Loucy (cell line): Measurements from ENCODE around the gene PNPLA7.

ENCODE experiments used
- H2AFZ ChIP-seq: fragments of 200-600 bp; sonication (generic); 2 replicates; pipeline ENCODE4 v1.6.0; 2016; ENCODE audit warnings: antibody characterized with exemption, mild to moderate bottlenecking, low read length, moderate library complexity
- H3F3A ChIP-seq: fragments of 200-600 bp; 2 replicates; pipeline ENCODE4 v1.6.0; 2016; ENCODE audit warnings: antibody characterized with exemption, low read depth, mild to moderate bottlenecking
- H3K27me3 ChIP-seq: fragments of 200-600 bp; sonication (generic); 2 replicates; pipeline ENCODE4 v1.6.1; 2014; ENCODE audit warnings: low read length, mild to moderate bottlenecking; ENCODE audit not compliant: insufficient read depth, poor library complexity, severe bottlenecking
- H3K36me3 ChIP-seq: fragments of 200-600 bp; sonication (generic); 2 replicates; pipeline ENCODE4 v1.6.1; 2016; ENCODE audit warnings: low read length; ENCODE audit not compliant: insufficient read depth
- H3K4me1 ChIP-seq: fragments of 200-600 bp; sonication (generic); 2 replicates; pipeline ENCODE4 v1.5.1; 2014; ENCODE audit warnings: low read length, mild to moderate bottlenecking; ENCODE audit not compliant: insufficient read depth, poor library complexity, severe bottlenecking
- H3K4me2 ChIP-seq: fragments of 200-600 bp; sonication (generic); 2 replicates; pipeline ENCODE4 v1.6.0; 2014; ENCODE audit warnings: antibody characterized with exemption, low read length, low read depth, mild to moderate bottlenecking; ENCODE audit not compliant: poor library complexity, severe bottlenecking
- H3K4me3 ChIP-seq: fragments of 200-600 bp; sonication (generic); 2 replicates; pipeline ENCODE4 v1.5.1; 2014; ENCODE audit warnings: low read length, mild to moderate bottlenecking, mixed read lengths; ENCODE audit not compliant: poor library complexity, severe bottlenecking
- H3K79me2 ChIP-seq: fragments of 200-600 bp; sonication (generic); 2 replicates; pipeline ENCODE4 v1.6.1; 2014; ENCODE audit warnings: low read length; ENCODE audit not compliant: insufficient read depth
- H3K9ac ChIP-seq: fragments of 200-600 bp; sonication (generic); 2 replicates; pipeline ENCODE4 v1.6.0; 2014; ENCODE audit warnings: mild to moderate bottlenecking, low read depth, low read length, moderate library complexity; ENCODE audit not compliant: poor library complexity, severe bottlenecking
- H3K9me2 ChIP-seq: fragments of 200-600 bp; sonication (generic); replicated peaks from 2 replicates; pipeline ENCODE4 v1.6.1; 2016; ENCODE audit warnings: low read depth, low read length, mixed read lengths
- H3K9me3 ChIP-seq: fragments of 200-600 bp; sonication (generic); 2 replicates; pipeline ENCODE4 v1.6.1; 2014; ENCODE audit warnings: mild to moderate bottlenecking, antibody characterized with exemption, low read length, low read depth; ENCODE audit not compliant: insufficient read depth
- H4K20me1 ChIP-seq: fragments of 200-600 bp; sonication (generic); 2 replicates; pipeline ENCODE4 v1.6.0; 2014; ENCODE audit warnings: antibody characterized with exemption, low read length, mild to moderate bottlenecking; ENCODE audit not compliant: insufficient read depth, poor library complexity, severe bottlenecking
- CTCF ChIP-seq: fragments of 200-600 bp; sonication (generic); conservative IDR thresholded peaks from 2 replicates; pipeline ENCODE4 v1.5.1; 2014; ENCODE audit warnings: mild to moderate bottlenecking, antibody characterized with exemption, low read length
- EZH2phosphoT487 ChIP-seq: fragments of 200-600 bp; IDR thresholded peaks from 2 replicates; pipeline ENCODE4 v1.6.1; 2018; ENCODE audit warnings: antibody characterized with exemption, mild to moderate bottlenecking, moderate library complexity, borderline replicate concordance

Gene PNPLA7

GRCh38 chr9:137543237-137543963 is 6.8 kb downstream of the PNPLA7 start:
- Histone ChIP-seq H3K36me3 (no peaks in the 10 kb centered on the region), H3K27me3 (no peaks in the 10 kb centered on the region), H2AFZ (no peak overlapping the region), H3K4me2 (no peak overlapping the region), H3F3A (no peaks in the 10 kb centered on the region), H3K9me3 (no peaks in the 10 kb centered on the region), H3K9me2 (no peaks in the 10 kb centered on the region), H3K4me3 (no peak overlapping the region), H3K9ac (no peak overlapping the region), H3K79me2 (no peaks in the 10 kb centered on the region), H4K20me1 (no peaks in the 10 kb centered on the region), H3K4me1 (peaks cover 14% of the 10 kb centered on the region)
- TF ChIP-seq CTCF (no peak), EZH2phosphoT487 (no peak)

GRCh38 chr9:137542486-137542885 is 7.7 kb downstream of the PNPLA7 start:
- H3K4me1 ChIP-seq, result peaks cover 20% of the 10 kb centered on the region
- TF ChIP-seq EZH2phosphoT487, result no peak
- no peak for TF ChIP-seq CTCF
- H3K27me3 ChIP-seq, result no peaks in the 10 kb centered on the region
- H3K79me2 ChIP-seq, result no peaks in the 10 kb centered on the region
- H2AFZ ChIP-seq, result no peak overlapping the region
- H3K36me3 ChIP-seq, result no peaks in the 10 kb centered on the region
- H3F3A ChIP-seq, result no peaks in the 10 kb centered on the region
- no peak overlapping the region for H3K4me2 ChIP-seq
- H3K4me3 ChIP-seq, result no peak overlapping the region
- no peaks in the 10 kb centered on the region for H3K9me2 ChIP-seq
- no peaks in the 10 kb centered on the region for H4K20me1 ChIP-seq
- H3K9me3 ChIP-seq, result no peaks in the 10 kb centered on the region
- H3K9ac ChIP-seq, result no peak overlapping the region

- H3K9ac ChIP-seq, result no peak overlapping the region
- peaks cover 10% of the 10 kb centered on the region for H3F3A ChIP-seq
- H3K79me2 ChIP-seq, result no peaks in the 10 kb centered on the region
- no peak overlapping the region for H3K4me2 ChIP-seq
- no peaks in the 10 kb centered on the region for H3K9me3 ChIP-seq
- H3K4me1 ChIP-seq, result peaks cover 36% of the 10 kb centered on the region
- no peaks in the 10 kb centered on the region for H4K20me1 ChIP-seq
- H3K36me3 ChIP-seq, result no peaks in the 10 kb centered on the region
- H3K4me3 ChIP-seq, result no peak overlapping the region
- H3K9me2 ChIP-seq, result no peaks in the 10 kb centered on the region
- H2AFZ ChIP-seq, result no peak overlapping the region
- no peaks in the 10 kb centered on the region for H3K27me3 ChIP-seq
- TF ChIP-seq EZH2phosphoT487 (no peak), CTCF (no peak)
Observed at GRCh38 chr9:137540536-137540935, 9.7 kb downstream of the PNPLA7 start.
